OCI-M2 (cell line): Measurements from ENCODE around the gene LRRC41.
"Not testable (repeated sequence)": the region's sequence is repeated elsewhere in the genome, so short reads cannot be mapped to it uniquely, and the experiment has no call there.

Experiments used
- DNase-seq: peaks from one replicate; lab custom pipeline; 2025; ENCODE audit not compliant: unreplicated experiment; lab: John Stamatoyannopoulos, UW

LRRC41 gene

DNA sequence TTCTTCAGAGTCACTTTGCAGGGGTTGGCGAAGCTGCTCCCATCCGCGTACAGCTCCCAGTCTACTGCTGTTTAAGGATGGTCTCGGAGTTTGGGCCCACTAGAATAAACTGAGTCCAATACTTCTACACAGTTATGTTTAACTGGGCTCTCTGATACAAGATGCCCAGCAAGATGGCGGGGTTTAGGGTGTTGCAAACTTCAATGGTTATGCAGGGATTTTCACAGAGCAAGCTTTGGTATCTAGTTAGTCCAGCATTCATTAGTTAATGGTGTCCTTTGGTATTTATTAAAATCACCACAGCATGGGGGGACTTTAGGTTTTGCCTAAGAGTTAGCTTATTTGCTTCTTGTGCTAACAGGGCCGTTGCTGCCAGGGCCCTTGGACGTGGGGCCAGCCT lies 24.8 kb upstream of the LRRC41 start:
- DNase-seq, result not testable (repeated sequence)

DNA sequence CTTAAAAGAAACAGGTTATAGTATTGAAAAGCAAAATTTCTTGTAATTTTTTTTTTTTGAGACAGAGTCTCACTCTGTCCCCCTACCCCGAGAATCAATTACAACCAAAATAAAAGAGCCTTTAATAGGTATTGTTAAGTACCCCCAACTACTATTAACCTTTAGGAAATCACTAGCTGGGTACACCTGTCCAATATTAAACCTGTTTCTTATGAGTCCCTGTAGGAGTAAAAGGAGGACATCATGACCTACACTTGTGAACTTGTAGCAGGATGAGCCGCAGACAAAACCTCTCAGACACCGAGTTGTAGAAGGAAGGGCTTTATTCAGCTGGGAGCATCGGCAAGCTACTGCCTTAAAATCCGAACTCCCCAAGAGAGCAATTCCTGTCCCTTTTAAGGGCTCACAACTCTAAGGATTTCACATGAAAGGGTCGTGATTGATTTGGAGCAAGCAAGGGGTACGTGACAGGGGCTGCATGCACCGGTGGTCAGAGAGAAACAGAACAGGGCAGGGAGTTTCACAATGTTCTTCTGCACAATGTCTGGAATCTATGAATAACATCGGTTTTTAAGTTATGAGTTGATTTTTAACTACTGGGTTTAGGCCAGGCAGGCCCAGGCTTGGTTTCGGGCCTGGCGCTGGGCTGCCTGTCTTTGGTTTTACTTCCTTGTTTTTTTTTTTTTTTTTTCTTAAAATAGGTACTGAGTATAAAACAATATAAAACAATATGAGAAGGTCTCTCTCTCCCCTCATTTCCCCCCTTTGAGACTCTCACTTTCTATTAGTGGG lies 22.1 kb upstream of the LRRC41 start:
- DNase-seq, result not testable (repeated sequence)

- DNase-seq, result not testable (repeated sequence)
Observed at GRCh38 chr1:46322191-46322590, 18.8 kb upstream of the LRRC41 start.

DNA sequence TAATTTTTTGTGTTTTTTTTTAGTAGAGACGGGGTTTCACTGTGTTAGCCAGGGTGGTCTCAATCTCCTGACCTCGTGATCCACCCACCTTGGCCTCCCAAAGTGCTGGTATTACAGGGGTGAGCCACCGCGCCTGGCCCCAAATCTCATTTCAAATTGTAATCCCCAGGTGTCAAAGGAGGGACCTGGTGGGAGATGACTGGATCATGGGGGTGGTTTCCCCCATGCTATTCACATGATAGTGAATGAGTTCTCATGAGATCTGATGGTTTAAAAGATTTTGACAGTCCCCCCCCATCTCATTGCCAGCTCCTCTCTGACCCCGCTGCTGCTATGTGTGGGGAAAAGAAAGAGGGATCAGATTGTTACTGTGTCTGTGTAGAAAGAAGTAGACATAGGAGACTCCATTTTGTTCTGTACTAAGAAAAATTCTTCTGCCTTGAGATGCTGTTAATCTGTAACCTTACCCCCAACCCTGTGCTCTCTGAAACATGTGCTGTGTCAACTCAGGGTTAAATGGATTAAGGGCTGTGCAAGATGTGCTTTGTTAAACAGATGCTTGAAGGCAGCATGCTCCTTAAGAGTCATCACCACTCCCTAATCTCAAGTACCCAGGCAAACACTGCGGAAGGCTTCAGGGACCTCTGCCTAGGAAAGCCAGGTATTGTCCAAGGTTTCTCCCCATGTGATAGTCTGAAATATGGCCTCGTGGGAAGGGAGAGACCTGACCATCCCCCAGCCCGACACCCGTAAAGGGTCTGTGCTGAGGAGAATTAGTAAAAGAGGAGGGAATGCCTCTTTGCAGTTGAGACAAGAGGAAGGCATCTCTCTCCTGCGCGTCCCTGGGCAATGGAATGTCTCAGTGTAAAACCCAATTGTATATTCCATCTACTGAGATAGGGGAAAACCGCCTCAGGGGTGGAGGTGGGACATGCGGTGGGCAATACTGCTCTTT lies 16.8 kb upstream of the LRRC41 start:
- not testable (repeated sequence) for DNase-seq

GRCh38 chr1:46319301-46319700 lies 15.9 kb upstream of the LRRC41 start:
- not testable (repeated sequence) for DNase-seq

GRCh38 chr1:46317323-46317722 lies 13.9 kb upstream of the LRRC41 start:
- DNase-seq, result no peak

- DNase-seq, result no peak
Observed at GRCh38 chr1:46315669-46316403, 12.4 kb upstream of the LRRC41 start.

- DNase-seq, result no peak
Observed at GRCh38 chr1:46310321-46310720, 6.9 kb upstream of the LRRC41 start.

DNA sequence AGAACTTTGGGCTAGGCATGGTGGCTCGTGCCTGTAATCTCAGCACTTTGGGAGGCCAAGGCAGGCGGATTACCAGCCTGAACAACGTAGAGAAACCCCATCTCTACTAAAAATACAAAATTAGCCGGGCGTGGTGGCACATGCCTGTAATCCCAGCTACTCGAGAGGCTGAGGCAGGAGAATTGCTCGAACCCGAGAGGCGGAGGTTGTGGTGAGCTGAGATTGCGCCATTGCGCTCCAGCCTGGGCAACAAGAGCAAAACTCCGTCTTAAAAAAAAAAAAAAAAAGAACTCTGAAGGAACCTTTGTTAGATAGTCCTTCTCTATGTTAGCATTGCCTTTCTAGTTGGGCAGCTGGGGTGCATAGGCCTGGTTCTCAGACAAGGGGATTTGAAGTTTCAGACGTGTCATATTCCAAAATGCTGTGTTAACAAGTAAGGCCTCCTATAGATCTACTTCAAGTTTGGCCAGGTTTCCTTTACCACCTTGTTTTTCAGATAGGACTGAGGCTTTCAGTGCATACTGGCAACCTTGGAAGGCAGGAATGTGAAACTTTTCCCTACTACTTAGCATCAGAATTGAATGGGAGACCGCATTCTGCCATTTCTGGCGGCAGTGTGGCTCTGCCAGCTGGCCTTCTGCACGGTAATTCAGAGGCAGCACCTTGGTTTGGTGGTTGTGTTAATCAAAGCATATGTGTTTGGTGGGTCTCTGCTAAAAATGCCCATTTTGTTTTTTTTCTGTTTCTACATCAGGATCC lies 6.2 kb upstream of the LRRC41 start:
- no peak for DNase-seq

- no peak for DNase-seq
Observed at GRCh38 chr1:46306159-46306530, 2.7 kb upstream of the LRRC41 start.

DNA sequence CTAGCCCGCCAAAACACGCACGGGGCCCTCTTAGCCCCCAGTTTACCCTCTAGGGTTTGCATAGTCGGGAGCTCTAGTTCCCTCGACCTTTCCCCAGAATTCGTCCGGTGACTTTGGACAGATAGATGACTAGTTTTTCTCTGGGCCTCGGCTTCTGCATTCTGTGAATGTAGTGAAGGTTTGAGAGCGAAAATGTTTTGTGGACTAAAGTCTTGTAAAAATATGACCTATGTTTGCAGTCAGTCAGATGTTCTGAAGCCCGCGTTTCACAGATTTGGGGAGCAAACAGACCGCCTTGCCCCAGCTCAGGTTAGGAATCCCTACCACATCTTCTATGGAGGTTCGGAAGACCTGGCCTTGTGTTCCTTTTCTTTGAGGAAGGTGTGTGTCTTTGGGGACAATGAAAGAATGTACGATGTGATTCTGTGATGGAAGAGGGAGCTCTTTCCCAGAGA lies 483 bp upstream of the LRRC41 start:
- no peak for DNase-seq

- no peak for DNase-seq
Observed at GRCh38 chr1:46302641-46303037, 777 bp downstream of the LRRC41 start.

- DNase-seq, result no peak
Observed at GRCh38 chr1:46301808-46302640, 1.4 kb downstream of the LRRC41 start.

DNA sequence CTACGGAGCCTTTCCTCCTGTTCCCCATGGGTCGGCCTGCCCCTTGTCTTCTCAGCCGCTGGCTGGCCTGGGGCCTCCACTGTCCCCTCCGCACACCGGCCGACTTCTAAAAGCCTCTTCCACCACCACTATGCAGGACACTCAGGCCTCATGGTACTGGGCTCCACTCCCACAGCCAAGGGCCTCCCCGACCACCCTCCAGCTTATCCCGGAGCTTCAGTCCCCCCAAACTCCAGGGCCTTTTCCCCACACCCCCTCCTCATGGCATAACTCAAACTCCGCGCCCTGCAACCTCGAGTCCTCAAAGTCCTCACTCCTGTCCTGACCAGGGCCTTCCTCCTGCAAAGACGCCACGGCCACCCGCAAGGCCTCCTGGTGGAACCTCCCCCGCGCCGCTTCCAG lies 2.0 kb downstream of the LRRC41 start:
- DNase-seq, result no peak

DNA sequence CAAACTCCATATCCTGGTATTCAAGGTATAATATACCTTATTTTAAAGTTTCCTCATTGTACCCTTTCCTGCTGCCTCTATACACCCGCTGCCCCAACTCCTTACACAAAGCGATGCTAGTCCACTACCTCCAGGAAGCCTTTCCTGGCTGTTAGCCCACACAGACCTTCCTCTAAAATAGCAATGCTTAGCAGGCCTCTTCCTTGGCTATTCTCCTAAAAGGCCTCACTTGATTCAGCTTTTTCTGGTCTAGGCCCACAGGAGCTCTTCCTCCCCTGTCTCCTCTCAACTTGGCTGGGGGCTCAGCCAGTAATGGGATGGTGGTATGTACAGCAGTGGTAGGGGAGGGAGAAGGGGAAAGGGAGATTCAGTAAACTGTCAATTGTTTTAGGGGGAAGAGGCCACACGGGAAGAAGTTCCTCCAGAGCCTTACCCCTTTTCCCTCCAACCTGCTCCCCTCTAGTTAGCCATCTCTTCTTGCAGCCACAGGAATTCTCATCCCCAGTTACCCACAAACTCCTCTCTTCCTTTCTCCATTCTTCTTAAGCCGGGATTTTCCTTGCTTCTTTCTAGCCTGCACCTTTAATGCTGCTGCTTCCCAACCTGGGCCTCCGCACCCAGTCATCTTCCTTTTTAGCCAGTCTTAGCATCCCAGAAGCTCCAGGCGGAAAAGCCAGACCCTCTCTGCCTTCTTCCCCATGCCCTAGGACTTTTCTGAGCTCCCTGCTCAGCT lies 2.6 kb downstream of the LRRC41 start:
- DNase-seq, result no peak

GRCh38 chr1:46298387-46298786 lies 5.0 kb downstream of the LRRC41 start:
- DNase-seq, result no peak

DNA sequence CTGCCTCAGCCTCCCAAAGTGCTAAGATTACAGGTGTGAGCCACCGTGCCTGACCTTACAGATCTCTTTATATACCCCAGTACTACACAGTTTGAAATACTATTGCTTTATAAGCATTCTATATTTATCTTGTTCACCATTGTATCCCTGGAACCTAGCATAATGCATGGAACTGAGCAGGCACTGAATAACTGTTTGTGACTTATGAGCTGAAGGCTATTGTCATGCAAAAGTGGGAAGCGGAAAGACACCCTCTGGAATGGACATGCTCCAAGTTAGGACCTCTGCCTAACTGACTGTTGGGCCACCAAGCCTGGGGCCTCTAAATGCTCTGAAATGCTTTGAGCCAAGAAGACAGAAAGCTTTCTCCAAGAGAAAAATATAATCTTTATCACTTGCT lies 8.1 kb downstream of the LRRC41 start:
- no peak for DNase-seq

GRCh38 chr1:46289976-46290375 lies 13.4 kb downstream of the LRRC41 start:
- DNase-seq, result no peak

DNA sequence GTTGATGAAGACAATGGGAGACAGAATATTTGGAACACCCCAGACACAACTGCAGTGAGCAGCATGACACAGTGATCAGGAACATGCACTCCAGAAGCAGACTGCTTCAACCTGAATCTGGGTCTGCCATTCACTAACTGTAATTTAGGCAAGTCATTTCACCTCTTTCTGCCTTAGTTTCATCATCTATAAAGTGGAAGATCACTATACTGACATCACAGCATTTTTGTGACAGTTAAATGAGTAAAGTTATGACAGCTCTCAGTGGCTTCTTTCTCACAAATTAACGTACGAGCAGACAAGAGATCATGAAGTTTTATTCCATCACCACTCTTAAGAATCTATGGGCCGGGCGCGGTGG lies 14.3 kb downstream of the LRRC41 start:
- no peak for DNase-seq
